Endodermal cell (in vitro differentiated cells): ENCODE results near the gene OGFOD2. TPM values are rescaled to one million over a fixed set of nuclear protein-coding genes. Genes with fewer than 3 reads are reported as not detected.

ENCODE experiments used
- DNase-seq: peaks from one replicate; pipeline ENCODE4 v3.0.0-alpha.2; 2017
- H3K27ac ChIP-seq: 2 replicates; pipeline ENCODE4 v1.5.1; 2013; ENCODE audit warnings: mild to moderate bottlenecking, low read depth, low read length, moderate library complexity
- H3K27me3 ChIP-seq: 2 replicates; pipeline ENCODE4 v1.6.1; 2013; ENCODE audit warnings: mild to moderate bottlenecking, low read length, moderate library complexity; ENCODE audit not compliant: insufficient read depth, control insufficient read depth, poor library complexity, severe bottlenecking
- H3K36me3 ChIP-seq: 2 replicates; pipeline ENCODE4 v1.7.0; 2013; ENCODE audit warnings: mild to moderate bottlenecking, low read length, moderate library complexity; ENCODE audit not compliant: control insufficient read depth, insufficient read depth
- H3K4me1 ChIP-seq: one replicate; pipeline ENCODE4 v1.7.0; 2013; ENCODE audit warnings: low read length; ENCODE audit not compliant: control insufficient read depth, insufficient read depth
- H3K4me3 ChIP-seq: 2 replicates; pipeline ENCODE4 v1.5.1; 2013; ENCODE audit warnings: mild to moderate bottlenecking, low read length, moderate library complexity
- H3K9ac ChIP-seq: 2 replicates; pipeline ENCODE4 v1.6.1; 2013; ENCODE audit warnings: mild to moderate bottlenecking, low read length, moderate library complexity; ENCODE audit not compliant: poor library complexity, severe bottlenecking; ENCODE audit errors: extremely low read depth
- H3K9me3 ChIP-seq: 2 replicates; pipeline ENCODE4 v1.6.1; 2013; ENCODE audit warnings: mild to moderate bottlenecking, low read length, moderate library complexity; ENCODE audit not compliant: control insufficient read depth
- H3K27ac Mint-ChIP-seq: 2 replicates; pipeline ENCODE4 v1.8.0; 2020; ENCODE audit warnings: mixed read lengths
- H3K27me3 Mint-ChIP-seq: 2 replicates; pipeline ENCODE4 v1.8.0; 2021; ENCODE audit warnings: mild to moderate bottlenecking, mixed read lengths; ENCODE audit not compliant: insufficient read depth
- H3K36me3 Mint-ChIP-seq: 2 replicates; pipeline ENCODE4 v1.8.0; 2020; ENCODE audit warnings: low read depth, mixed read lengths
- H3K4me1 Mint-ChIP-seq: 2 replicates; pipeline ENCODE4 v1.8.0; 2020; ENCODE audit warnings: mixed read lengths
- H3K4me3 Mint-ChIP-seq: 2 replicates; pipeline ENCODE4 v1.8.0; 2020; ENCODE audit warnings: mild to moderate bottlenecking, moderate library complexity, mixed read lengths
- H3K9me3 Mint-ChIP-seq: 2 replicates; pipeline ENCODE4 v1.8.0; 2020; ENCODE audit warnings: mild to moderate bottlenecking, mixed read lengths
- CTCF ChIP-seq: fragments of 200-600 bp; sonication (generic); conservative IDR thresholded peaks from 2 replicates; pipeline ENCODE4 v1.5.0; 2021; ENCODE audit warnings: antibody characterized with exemption, mild to moderate bottlenecking
- WGBS, 2 experiments: methylation state at CpG; one replicate each; pipeline versions ENCODE4 v1.1.5 to v1.1.7; 2013; ENCODE audit warnings: missing lambda C conversion rate in 2 of 2, mixed read lengths in 1 of 2; ENCODE audit not compliant: insufficient coverage in 1 of 2, insufficient read length in 1 of 2; 5-methylcytosine and 5-hydroxymethylcytosine counted together
- total RNA-seq, 2 donors: library from RNA; stranded (reverse); fragmentation: NEBNext Ultra II Directional in 1 of 2; extraction: Animal tissue kit (Norgen Biotek cat#: 25700) in 1 of 2; gene quantifications; 2 replicates in 1 of 2; 3 replicates in 1 of 2; pipeline ENCODE4 v1.2.1, GENCODE V29; 2021

OGFOD2 gene
- total RNA-seq, 2 donors from 2014 or later, result 17.5 to 19.9 TPM

- 93 to 97% methylated on average over 30 to 39 of the region's 39 CpGs for WGBS, 2 experiments
- H3K36me3 ChIP-seq, result peaks cover 10% of the 10 kb centered on the region
- H3K4me3 ChIP-seq, result no peak overlapping the region
- Mint-ChIP-seq H3K36me3 (no peaks in the 10 kb centered on the region), H3K4me1 (peaks cover 4% of the 10 kb centered on the region), H3K27ac (no peak overlapping the region), H3K9me3 (no peaks in the 10 kb centered on the region), H3K4me3 (no peak overlapping the region), H3K27me3 (no peaks in the 10 kb centered on the region)
- no peaks in the 10 kb centered on the region for H3K27me3 ChIP-seq
- H3K9me3 ChIP-seq, result no peaks in the 10 kb centered on the region
- H3K4me1 ChIP-seq, result no peaks in the 10 kb centered on the region
- H3K9ac ChIP-seq, result no peak overlapping the region
- no peak for DNase-seq
- H3K27ac ChIP-seq, result no peak overlapping the region
- no peak for TF ChIP-seq CTCF
These were observed 12.3 kb downstream of the OGFOD2 start for GRCh38 chr12:122987086-122987951.

- H3K27ac Mint-ChIP-seq, result no peak overlapping the region
- Histone ChIP-seq H3K9me3 (no peaks in the 10 kb centered on the region), H3K4me3 (no peak overlapping the region), H3K27ac (no peak overlapping the region), H3K27me3 (no peaks in the 10 kb centered on the region), H3K36me3 (peaks cover 3% of the 10 kb centered on the region), H3K9ac (no peak overlapping the region), H3K4me1 (no peaks in the 10 kb centered on the region)
- WGBS, 2 experiments, result 93 to 99% methylated on average over 11 to 13 of the region's 13 CpGs
- no peaks in the 10 kb centered on the region for H3K27me3 Mint-ChIP-seq
- no peak for TF ChIP-seq CTCF
- no peak for DNase-seq
- H3K9me3 Mint-ChIP-seq, result no peaks in the 10 kb centered on the region
- no peaks in the 10 kb centered on the region for H3K36me3 Mint-ChIP-seq
- no peak overlapping the region for H3K4me3 Mint-ChIP-seq
- peaks cover 4% of the 10 kb centered on the region for H3K4me1 Mint-ChIP-seq
These were observed 13.0 kb downstream of the OGFOD2 start for GRCh38 chr12:122988036-122988435.

- no peaks in the 10 kb centered on the region for H3K4me1 ChIP-seq
- DNase-seq, result no peak
- H3K4me3 Mint-ChIP-seq, result no peak overlapping the region
- whole genome bisulfite sequencing, 2 experiments, result 89 to 91% methylated on average over 5 to 21 of the region's 21 CpGs
- H3K9me3 Mint-ChIP-seq, result no peaks in the 10 kb centered on the region
- no peaks in the 10 kb centered on the region for H3K27me3 Mint-ChIP-seq
- no peak overlapping the region for H3K27ac ChIP-seq
- no peaks in the 10 kb centered on the region for H3K9me3 ChIP-seq
- peak overlapping the region; percentile 64 for H3K27ac Mint-ChIP-seq
- no peaks in the 10 kb centered on the region for H3K4me1 Mint-ChIP-seq
- no peak overlapping the region for H3K9ac ChIP-seq
- H3K36me3 ChIP-seq, result no peaks in the 10 kb centered on the region
- no peak for TF ChIP-seq CTCF
- H3K36me3 Mint-ChIP-seq, result no peaks in the 10 kb centered on the region
- no peak overlapping the region for H3K4me3 ChIP-seq
- H3K27me3 ChIP-seq, result no peaks in the 10 kb centered on the region
These were observed 13.7 kb downstream of the OGFOD2 start for GRCh38 chr12:122988612-122989212.
